Ovary (tissue), 9 donors: ENCODE results near the gene AFAP1L2. TPM values are rescaled to one million over a fixed set of nuclear protein-coding genes. Genes with fewer than 3 reads are reported as not detected.

Experiments
- DNase-seq, 5 donors: peaks; one replicate each; pipeline ENCODE4 v3.0.0-alpha.2; 2019 to 2020
- H3K27ac ChIP-seq, 2 donors: fragments of 200-600 bp; one replicate each; pipeline versions ENCODE4 v1.5.1 to v1.8.0; 2019 to 2022
- H3K27me3 ChIP-seq: fragments of 200-600 bp; one replicate; pipeline ENCODE4 v1.8.0; 2022
- H3K36me3 ChIP-seq: fragments of 200-600 bp; sonication (generic); one replicate; pipeline ENCODE4 v1.5.1; 2019
- H3K4me1 ChIP-seq: one replicate; pipeline ENCODE4 v1.8.1; 2013; ENCODE audit warnings: mild to moderate bottlenecking, moderate library complexity; ENCODE audit not compliant: insufficient read depth
- H3K4me3 ChIP-seq: fragments of 200-600 bp; sonication (generic); one replicate; pipeline ENCODE4 v1.5.1; 2017
- H3K9me3 ChIP-seq, 2 donors: fragments of 200-600 bp in 1 of 2; sonication (generic) in 1 of 2; one replicate each; pipeline versions ENCODE4 v1.5.1 to v1.8.1; 2013 to 2019; ENCODE audit warnings: mild to moderate bottlenecking in 1 of 2, moderate library complexity in 1 of 2
- CTCF ChIP-seq, 3 donors: fragments of 450-650 bp in 2 of 3; fragments of 200-600 bp in 1 of 3; IDR thresholded peaks; one replicate each; pipeline versions ENCODE4 v1.5.1 to v1.8.0; 2016 to 2022; ENCODE audit warnings: antibody characterized with exemption in 3 of 3, mild to moderate bottlenecking in 1 of 3
- EP300 ChIP-seq: sonication (generic); formaldehyde crosslinking; IDR thresholded peaks from one replicate; pipeline ENCODE4 v1.6.1; 2017; ENCODE audit warnings: antibody characterized with exemption
- POLR2A ChIP-seq: fragments of 450-650 bp; IDR thresholded peaks from one replicate; pipeline ENCODE4 v1.6.1; 2017; ENCODE audit warnings: antibody characterized with exemption, mild to moderate bottlenecking, moderate library complexity
- WGBS, 3 donors: extraction: QIAGEN DNeasy Blood & Tissue Kit in 1 of 3; methylation state at CpG; one replicate each; pipeline versions ENCODE4 v1.1.5 to v1.1.7; 2013 to 2017; 5-methylcytosine and 5-hydroxymethylcytosine counted together
- intact Hi-C, 4 donors: fragments of 100-400 bp; cut with DNase I; formaldehyde crosslinking; loops; one replicate each; pipeline versions ENCODE4 v1.11.0 to v1.15.1; 2022 to 2023
- polyA plus RNA-seq, 2 donors: library from polyadenylated mRNA; stranded (reverse); fragments of 200-250 nt in 1 of 2; fragments of 350-450 nt in 1 of 2; fragmentation: Illumina TruSeq in 1 of 2; extraction: RNeasy Lipid Tissue Mini Kit (QIAGEN cat#74804) in 1 of 2; gene quantifications; one replicate each; pipeline ENCODE4 v1.2.3, GENCODE V29; 2013 to 2014
- total RNA-seq, 7 donors: library from RNA; depleted of rRNA in 2 of 7; stranded (reverse); fragments of >200 nt in 2 of 7; fragmentation: NEBNext Ultra II Directional in 3 of 7; extraction: Animal tissue kit (Norgen Biotek cat#: 25700) in 3 of 7; gene quantifications; one replicate each; pipeline versions ENCODE4 v1.1.0 to v1.2.4, GENCODE V29; 2016 to 2023
- donor health status: DM: no; HTN: no; CAD: no; lungs with moderate emphysema.
- donor health status: DM: no; HTN: no; CAD: no.
- donor health status: Bipolar disorder and iron deficiency.
- donor health status: DM: yes; HTN: yes; CAD: no.
- donor health status: DM: no; HTN: no; CAD: no.
- donor health status: DM: yes; HTN: yes; CAD: no.

The AFAP1L2 gene
- total and polyA plus RNA-seq, 9 donors = 9.8 to 53.7 (median 23.3) TPM

DNA sequence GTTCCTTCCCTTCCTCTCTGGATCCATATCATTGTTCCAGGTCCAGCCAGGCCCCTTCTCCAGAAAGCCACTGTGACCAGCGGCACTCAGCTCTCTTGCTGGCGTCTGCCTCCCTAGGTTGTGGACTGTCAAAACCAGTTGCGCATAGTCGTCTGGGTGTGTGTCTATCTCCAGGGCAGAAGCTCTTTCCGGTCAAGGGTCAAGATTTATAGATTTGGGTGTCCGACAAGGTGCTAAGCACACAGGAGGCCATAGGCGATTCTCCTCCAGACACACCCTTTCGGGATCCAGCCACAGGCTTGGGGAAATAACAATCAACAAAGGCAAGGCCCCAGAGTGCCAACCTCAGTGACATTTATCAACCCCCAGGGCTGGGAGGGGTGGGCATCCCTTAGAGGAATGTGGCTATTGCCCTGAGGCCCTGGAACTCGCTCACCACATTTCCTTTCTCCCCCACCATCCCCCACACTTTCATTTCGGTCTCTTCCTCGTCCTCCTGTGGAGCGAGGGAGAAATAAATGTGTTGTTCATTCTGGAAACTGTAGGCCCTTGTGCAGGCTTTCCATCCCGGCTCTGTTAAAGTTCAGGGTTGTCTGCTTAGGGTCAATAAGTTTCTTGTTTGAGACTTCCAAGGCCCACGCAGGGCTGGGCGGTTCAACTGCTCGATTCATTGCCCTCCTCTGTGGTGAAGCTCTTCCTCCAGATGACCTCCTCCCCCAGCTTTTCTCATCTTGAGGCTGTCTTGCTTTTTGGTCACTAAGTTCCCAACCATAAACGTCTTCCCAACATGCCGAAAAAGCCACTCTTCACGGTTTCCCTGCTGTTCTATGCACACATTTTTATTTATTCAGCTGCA is 57.9 kb downstream of the AFAP1L2 start:
- peak in 4 of 5 donors; percentile 59 to 76 (median 64) for DNase-seq
- H3K4me1 ChIP-seq = peaks cover 53% of the 10 kb centered on the region
- peak overlapping the region; percentile 37 to 69 for H3K27ac ChIP-seq
- no peaks in the 10 kb centered on the region for H3K9me3 ChIP-seq
- no peaks in the 10 kb centered on the region for H3K36me3 ChIP-seq
- intact Hi-C loops = no loop called here
- H3K4me3 ChIP-seq = no peak overlapping the region
- TF ChIP-seq POLR2A (no peak), EP300 (no peak), CTCF (IDR thresholded peaks at IDR 0.05) (no peak)
- WGBS, 3 donors = 36 to 43% (median 36%) methylated on average over 19 of the region's 19 CpGs
- H3K27me3 ChIP-seq = no peaks in the 10 kb centered on the region

DNA sequence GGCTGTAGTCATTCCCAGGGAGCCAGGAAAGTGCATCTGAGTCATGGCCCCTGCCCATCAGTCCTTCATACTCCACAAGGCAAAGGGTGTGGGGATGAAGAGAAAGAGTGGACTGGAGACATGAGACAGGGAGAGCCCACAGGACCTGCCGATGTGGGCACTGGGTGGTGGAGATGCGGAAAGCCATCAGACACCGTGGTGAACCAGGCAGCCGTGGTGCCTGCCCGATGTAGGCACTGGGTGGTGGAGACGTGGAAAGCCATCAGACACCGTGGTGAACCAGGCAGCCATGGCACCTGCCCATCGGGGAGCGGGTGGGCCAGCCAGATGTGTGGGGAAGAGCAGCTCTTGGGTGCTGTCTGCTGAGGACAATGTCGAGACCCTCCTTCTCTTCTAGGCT is 58.6 kb downstream of the AFAP1L2 start:
- Histone ChIP-seq H3K36me3 (no peaks in the 10 kb centered on the region), H3K27me3 (no peaks in the 10 kb centered on the region), H3K4me1 (peaks cover 48% of the 10 kb centered on the region), H3K9me3 (no peaks in the 10 kb centered on the region), H3K4me3 (no peak overlapping the region), H3K27ac (peak overlapping the region; percentile 37 to 69)
- 97 to 98% (median 97%) methylated on average over 10 of the region's 10 CpGs for WGBS, 3 donors
- intact Hi-C loops = no loop called here
- TF ChIP-seq EP300 = no peak
- no peak for TF ChIP-seq CTCF (IDR thresholded peaks at IDR 0.05)
- no peak for TF ChIP-seq POLR2A
- DNase-seq = peak in 1 of 5 donors; percentile 34

GRCh38 chr10:114343623-114344505 is 60.4 kb downstream of the AFAP1L2 start:
- TF ChIP-seq CTCF (IDR thresholded peaks at IDR 0.05) = no peak
- no peak for TF ChIP-seq EP300
- no peak for TF ChIP-seq POLR2A
- H3K4me3 ChIP-seq = no peak overlapping the region
- H3K4me1 ChIP-seq = peaks cover 39% of the 10 kb centered on the region
- WGBS, 3 donors = 38 to 48% (median 40%) methylated on average over 11 of the region's 11 CpGs
- H3K27me3 ChIP-seq = no peaks in the 10 kb centered on the region
- DNase-seq = peak in 1 of 5 donors; percentile 34
- intact Hi-C loops = no loop called here
- H3K9me3 ChIP-seq = no peaks in the 10 kb centered on the region
- H3K36me3 ChIP-seq = no peaks in the 10 kb centered on the region
- peak overlapping the region in 1 of 2 donors; percentile 69 for H3K27ac ChIP-seq

GRCh38 chr10:114342976-114343375 is 61.3 kb downstream of the AFAP1L2 start:
- intact Hi-C loops = no loop called here
- H3K36me3 ChIP-seq = no peaks in the 10 kb centered on the region
- no peaks in the 10 kb centered on the region for H3K9me3 ChIP-seq
- peaks cover 39% of the 10 kb centered on the region for H3K4me1 ChIP-seq
- WGBS, 3 donors = 45 to 59% (median 50%) methylated on average over 2 of the region's 2 CpGs
- DNase-seq = no peak
- no peaks in the 10 kb centered on the region for H3K27me3 ChIP-seq
- H3K27ac ChIP-seq = peak overlapping the region in 1 of 2 donors; percentile 69
- no peak overlapping the region for H3K4me3 ChIP-seq
- TF ChIP-seq CTCF (IDR thresholded peaks at IDR 0.05) (no peak), POLR2A (no peak), EP300 (no peak)
